H9 (cell line): ENCODE measurements around the gene INPP5J. TPM values are rescaled to one million over a fixed set of nuclear protein-coding genes. Genes with fewer than 3 reads are reported as not detected.

ENCODE experiments used
- DNase-seq: peaks from one replicate; pipeline ENCODE4 v3.0.0-alpha.2; 2017
- H2AFZ ChIP-seq: one replicate; pipeline ENCODE4 v1.6.1; 2013; ENCODE audit warnings: mild to moderate bottlenecking, low read length, control low read depth, moderate library complexity
- H2AK5ac ChIP-seq: 2 replicates; pipeline ENCODE4 v1.6.1; 2013; ENCODE audit warnings: low read length, control low read depth, mixed read lengths; ENCODE audit not compliant: insufficient read length
- H2BK120ac ChIP-seq: one replicate; pipeline ENCODE4 v1.6.1; 2013; ENCODE audit warnings: low read depth, mild to moderate bottlenecking, low read length, control low read depth, inconsistent platforms; ENCODE audit not compliant: poor library complexity, severe bottlenecking
- H2BK12ac ChIP-seq: 2 replicates; pipeline ENCODE4 v1.6.1; 2013; ENCODE audit warnings: low read length, control low read depth, mixed read lengths, low read depth; ENCODE audit not compliant: insufficient read length
- H2BK15ac ChIP-seq: 2 replicates; pipeline ENCODE4 v1.6.1; 2013; ENCODE audit warnings: low read depth, low read length, control low read depth
- H2BK20ac ChIP-seq: one replicate; pipeline ENCODE4 v1.6.1; 2013; ENCODE audit warnings: low read depth, mild to moderate bottlenecking, low read length, control low read depth, inconsistent platforms; ENCODE audit not compliant: poor library complexity, severe bottlenecking
- H2BK5ac ChIP-seq: 2 replicates; pipeline ENCODE4 v1.6.1; 2013; ENCODE audit warnings: low read length, control low read depth, mixed read lengths; ENCODE audit not compliant: insufficient read length
- H3K14ac ChIP-seq: 2 replicates; pipeline ENCODE4 v1.6.1; 2013; ENCODE audit warnings: low read length, control low read depth; ENCODE audit not compliant: insufficient read depth
- H3K18ac ChIP-seq: 2 replicates; pipeline ENCODE4 v1.6.1; 2013; ENCODE audit warnings: low read depth, mild to moderate bottlenecking, mixed read lengths, low read length, control low read depth; ENCODE audit not compliant: insufficient read length
- H3K23ac ChIP-seq: 2 replicates; pipeline ENCODE4 v1.6.1; 2013; ENCODE audit warnings: low read length, control low read depth, mixed read lengths, low read depth; ENCODE audit not compliant: insufficient read length
- H3K23me2 ChIP-seq: 2 replicates; pipeline ENCODE4 v1.6.1; 2013; ENCODE audit warnings: low read depth, mild to moderate bottlenecking, mixed read lengths, low read length, control low read depth; ENCODE audit not compliant: insufficient read length, poor library complexity, severe bottlenecking
- H3K27ac ChIP-seq: 2 replicates; pipeline ENCODE4 v1.5.1; 2013; ENCODE audit warnings: low read length, control low read depth, mixed read lengths, low read depth; ENCODE audit not compliant: insufficient read length
- H3K27me3 ChIP-seq: 2 replicates; pipeline ENCODE4 v1.6.1; 2013; ENCODE audit warnings: low read length, control low read depth, inconsistent platforms; ENCODE audit not compliant: insufficient read depth
- H3K4ac ChIP-seq: 2 replicates; pipeline ENCODE4 v1.6.1; 2013; ENCODE audit warnings: low read depth, mild to moderate bottlenecking, control low read depth, inconsistent platforms, low read length, moderate library complexity
- H3K4me1 ChIP-seq: 2 replicates; pipeline ENCODE4 v1.6.1; 2013; ENCODE audit warnings: low read length, control low read depth, inconsistent platforms; ENCODE audit not compliant: insufficient read depth
- H3K4me2 ChIP-seq: 2 replicates; pipeline ENCODE4 v1.6.1; 2013; ENCODE audit warnings: low read length, control low read depth, mixed read lengths; ENCODE audit not compliant: insufficient read length, insufficient read depth
- H3K56ac ChIP-seq: 2 replicates; pipeline ENCODE4 v1.6.1; 2013; ENCODE audit warnings: low read depth, mild to moderate bottlenecking, mixed read lengths, low read length, control low read depth; ENCODE audit not compliant: insufficient read length
- H3K79me1 ChIP-seq: 2 replicates; pipeline ENCODE4 v1.6.1; 2013; ENCODE audit warnings: low read depth, mild to moderate bottlenecking, moderate library complexity, low read length, control low read depth, inconsistent platforms; ENCODE audit not compliant: insufficient read depth, poor library complexity, severe bottlenecking
- H3K79me2 ChIP-seq: 2 replicates; pipeline ENCODE4 v1.6.1; 2013; ENCODE audit warnings: low read length, control low read depth, inconsistent platforms; ENCODE audit not compliant: insufficient read depth
- H3K9ac ChIP-seq: 2 replicates; pipeline ENCODE4 v1.6.1; 2013; ENCODE audit warnings: low read length, control low read depth, mixed read lengths; ENCODE audit not compliant: insufficient read length; ENCODE audit errors: extremely low read depth
- H3K9me3 ChIP-seq: one replicate; pipeline ENCODE4 v1.6.1; 2013; ENCODE audit warnings: low read depth, low read length, inconsistent platforms; ENCODE audit not compliant: control insufficient read depth
- H3T11ph ChIP-seq: one replicate; pipeline ENCODE4 v1.6.1; 2013; ENCODE audit warnings: mild to moderate bottlenecking, low read length, control low read depth, inconsistent platforms
- H4K20me1 ChIP-seq: one replicate; pipeline ENCODE4 v1.6.1; 2013; ENCODE audit not compliant: control insufficient read depth, insufficient read length, insufficient read depth
- H4K5ac ChIP-seq: 2 replicates; pipeline ENCODE4 v1.6.1; 2013; ENCODE audit warnings: low read depth, mild to moderate bottlenecking, mixed read lengths, low read length, control low read depth; ENCODE audit not compliant: insufficient read length
- H4K8ac ChIP-seq: replicated peaks from 2 replicates; pipeline ENCODE4 v1.6.1; 2013; ENCODE audit warnings: low read length, control low read depth, mixed read lengths, low read depth; ENCODE audit not compliant: insufficient read length
- H4K91ac ChIP-seq: 2 replicates; pipeline ENCODE4 v1.6.1; 2013; ENCODE audit warnings: low read depth, mild to moderate bottlenecking, moderate library complexity, mixed read lengths, low read length, control low read depth; ENCODE audit not compliant: insufficient read length
- H3K27ac Mint-ChIP-seq, 3 experiments: 2 replicates in 2 of 3; 3 replicates in 1 of 3; pipeline ENCODE4 v1.8.0; 2020 to 2021; ENCODE audit warnings: mixed read lengths in 3 of 3, mild to moderate bottlenecking in 1 of 3, moderate library complexity in 1 of 3
- H3K27me3 Mint-ChIP-seq: 2 replicates; pipeline ENCODE4 v1.8.0; 2021; ENCODE audit warnings: low read depth, mild to moderate bottlenecking, moderate library complexity, mixed read lengths
- H3K36me3 Mint-ChIP-seq, 3 experiments: 2 replicates in 2 of 3; 3 replicates in 1 of 3; pipeline ENCODE4 v1.8.0; 2020 to 2021; ENCODE audit warnings: low read depth in 3 of 3, mixed read lengths in 3 of 3; ENCODE audit not compliant: insufficient read depth in 1 of 3
- H3K4me1 Mint-ChIP-seq, 2 experiments: 2 replicates each; pipeline ENCODE4 v1.8.0; 2020; ENCODE audit warnings: mixed read lengths in 2 of 2
- H3K4me3 Mint-ChIP-seq, 2 experiments: 2 replicates in 1 of 2; 3 replicates in 1 of 2; pipeline ENCODE4 v1.8.0; 2020 to 2021; ENCODE audit warnings: mild to moderate bottlenecking in 2 of 2, mixed read lengths in 2 of 2, moderate library complexity in 1 of 2
- H3K9me3 Mint-ChIP-seq, 2 experiments: 2 replicates in 1 of 2; 3 replicates in 1 of 2; pipeline ENCODE4 v1.8.0; 2020; ENCODE audit warnings: mild to moderate bottlenecking in 2 of 2, mixed read lengths in 2 of 2, moderate library complexity in 1 of 2
- CTCF ChIP-seq: fragments of 200-600 bp; sonication (generic); conservative IDR thresholded peaks from 3 replicates; pipeline ENCODE4 v1.8.0; 2021; ENCODE audit warnings: antibody characterized with exemption, mild to moderate bottlenecking
- WGBS: extraction: QIAGEN DNeasy Blood & Tissue Kit; methylation state at CpG from one replicate; pipeline ENCODE4 v1.1.7; 2013; ENCODE audit warnings: missing lambda C conversion rate, low lambda C conversion rate, mixed read lengths; ENCODE audit not compliant: insufficient read length; ENCODE audit errors: extremely low coverage; 5-methylcytosine and 5-hydroxymethylcytosine counted together
- total RNA-seq: library from RNA; stranded (reverse); gene quantifications from 2 replicates; pipeline ENCODE4 v1.2.1, GENCODE V29; 2021

INPP5J gene
- total RNA-seq, 1 experiment from 2014 or later = 4.9 TPM

GRCh38 chr22:31099386-31099785 lies 23.4 kb upstream of the INPP5J start:
- Histone ChIP-seq H3K23me2 (peaks cover 6% of the 10 kb centered on the region), H3K27me3 (no peaks in the 10 kb centered on the region), H3T11ph (no peak overlapping the region), H2BK15ac (no peak overlapping the region), H3K79me1 (no peaks in the 10 kb centered on the region), H3K9ac (no peak overlapping the region), H2BK12ac (no peak overlapping the region), H3K4ac (no peak overlapping the region), H3K4me1 (0 out of 2 replicates have a peak, but pooled peaks cover 3% of the 10 kb centered on the region), H2AFZ (no peak overlapping the region), H4K91ac (no peak overlapping the region), H3K23ac (no peak overlapping the region), H3K27ac (no peak overlapping the region), H3K4me2 (no peak overlapping the region), H3K79me2 (no peaks in the 10 kb centered on the region), H2BK20ac (no peak overlapping the region), H3K18ac (no peak overlapping the region), H3K14ac (no peak overlapping the region; the same call in 1 of the 2 replicates), H3K56ac (no peak overlapping the region), H3K9me3 (no peaks in the 10 kb centered on the region), H4K5ac (no peak overlapping the region), H4K20me1 (no peaks in the 10 kb centered on the region), H2AK5ac (no peak overlapping the region), H2BK5ac (no peak overlapping the region), H2BK120ac (no peak overlapping the region), H4K8ac (no peak overlapping the region)
- Mint-ChIP-seq H3K27me3 (no peaks in the 10 kb centered on the region), H3K36me3 (peaks cover 3 to 9% (median 3%) of the 10 kb centered on the region in 3 experiments; a peak in 4 of 7 replicates), H3K4me1 (peaks cover 4 to 27% of the 10 kb centered on the region in 2 experiments), H3K27ac (no peak overlapping the region), H3K9me3 (no peaks in the 10 kb centered on the region; a peak in 1 of 5 replicates), H3K4me3 (no peak overlapping the region)
- no peak for TF ChIP-seq CTCF
- DNase-seq = no peak
- whole genome bisulfite sequencing = no CpG with 5 or more reads among the region's 6 CpGs
